HepG2 (cell line): ENCODE measurements around the gene PRMT7. TPM values are rescaled to one million over a fixed set of nuclear protein-coding genes. Genes with fewer than 3 reads are reported as not detected.

Source experiments
- CHCHD3 ChIP-seq: sonication (generic); formaldehyde crosslinking; IDR thresholded peaks from 2 replicates; pipeline ENCODE4 v1.8.0; 2022; ENCODE audit warnings: mild to moderate bottlenecking, missing genetic modification reagents, moderate library complexity
- DNMT3B ChIP-seq: conservative IDR thresholded peaks from 2 replicates; pipeline ENCODE4 v1.6.1; 2016; ENCODE audit warnings: missing biosample characterization, control low read depth
- EHMT2 ChIP-seq: fragments of 200-600 bp; sonication (generic); IDR thresholded peaks from 2 replicates; pipeline ENCODE4 v1.7.0; 2017; ENCODE audit warnings: antibody characterized with exemption, low read depth, low read length, borderline replicate concordance
- ELF4 ChIP-seq: sonication (generic); formaldehyde crosslinking; IDR thresholded peaks from 2 replicates; pipeline ENCODE4 v1.5.0; 2020; ENCODE audit warnings: missing genetic modification reagents, mild to moderate bottlenecking, moderate library complexity, borderline replicate concordance
- HMG20B ChIP-seq: conservative IDR thresholded peaks from 2 replicates; pipeline ENCODE4 v1.6.1; 2016; ENCODE audit warnings: missing genetic modification reagents, missing compliant biosample characterization
- LBX2 ChIP-seq: sonication (generic); formaldehyde crosslinking; IDR thresholded peaks from 2 replicates; pipeline ENCODE4 v1.5.0; 2020; ENCODE audit warnings: missing genetic modification reagents, mild to moderate bottlenecking, borderline replicate concordance
- MAF1 ChIP-seq: sonication (generic); formaldehyde crosslinking; IDR thresholded peaks from 2 replicates; pipeline ENCODE4 v1.5.0; 2020; ENCODE audit warnings: missing genetic modification reagents, borderline replicate concordance
- MED8 ChIP-seq: sonication (generic); formaldehyde crosslinking; IDR thresholded peaks from 2 replicates; pipeline ENCODE4 v1.8.1; 2023; ENCODE audit warnings: mild to moderate bottlenecking, missing genetic modification reagents; ENCODE audit not compliant: insufficient replicate concordance
- NFKB2 ChIP-seq: sonication (generic); formaldehyde crosslinking; IDR thresholded peaks from 2 replicates; pipeline ENCODE4 v1.4.0; 2020; ENCODE audit warnings: missing genetic modification reagents, borderline replicate concordance
- NFRKB ChIP-seq: fragments of 450-650 bp; IDR thresholded peaks from 2 replicates; pipeline ENCODE4 v1.6.1; 2017
- PBX2 ChIP-seq: IDR thresholded peaks from 2 replicates; pipeline ENCODE4 v1.6.1; 2016; ENCODE audit warnings: control low read depth
- PLSCR1 ChIP-seq: sonication (generic); formaldehyde crosslinking; IDR thresholded peaks from 2 replicates; pipeline ENCODE4 v1.5.0; 2020; ENCODE audit warnings: missing genetic modification reagents, mild to moderate bottlenecking, borderline replicate concordance
- POLR2G ChIP-seq: fragments of 200-400 bp; formaldehyde crosslinking; IDR thresholded peaks from 2 replicates; pipeline ENCODE4 v1.6.1; 2018; ENCODE audit warnings: mild to moderate bottlenecking, low read depth, low read length, moderate library complexity
- SP2 ChIP-seq: sonication (generic); formaldehyde crosslinking; IDR thresholded peaks from 2 replicates; pipeline ENCODE4 v1.5.1; 2020; ENCODE audit warnings: mild to moderate bottlenecking, missing genetic modification reagents
- SRF ChIP-seq: IDR thresholded peaks from 2 replicates; pipeline ENCODE4 v1.6.1; 2011; ENCODE audit warnings: mild to moderate bottlenecking, low read depth, low read length, moderate library complexity
- TARDBP ChIP-seq: sonication (generic); formaldehyde crosslinking; IDR thresholded peaks from 2 replicates; pipeline ENCODE4 v1.8.0; 2022; ENCODE audit warnings: mild to moderate bottlenecking, missing genetic modification reagents
- TP53 ChIP-seq: sonication (generic); formaldehyde crosslinking; conservative IDR thresholded peaks from 2 replicates; pipeline ENCODE4 v1.4.0; 2020; ENCODE audit warnings: missing genetic modification reagents
- ZGPAT ChIP-seq: IDR thresholded peaks from 2 replicates; pipeline ENCODE4 v1.6.1; 2016; ENCODE audit warnings: mild to moderate bottlenecking
- ZMYM3 ChIP-seq: sonication (generic); formaldehyde crosslinking; IDR thresholded peaks from 2 replicates; pipeline ENCODE4 v1.5.1; 2020; ENCODE audit warnings: mild to moderate bottlenecking, missing genetic modification reagents
- ZMYM4 ChIP-seq: sonication (generic); formaldehyde crosslinking; IDR thresholded peaks from 2 replicates; pipeline ENCODE4 v1.8.1; 2023; ENCODE audit warnings: mild to moderate bottlenecking, missing genetic modification reagents
- ZNF121 ChIP-seq: sonication (generic); formaldehyde crosslinking; IDR thresholded peaks from 2 replicates; pipeline ENCODE4 v1.5.0; 2020; ENCODE audit warnings: mild to moderate bottlenecking, missing genetic modification reagents
- ZNF230 ChIP-seq: sonication (generic); formaldehyde crosslinking; IDR thresholded peaks from 2 replicates; pipeline ENCODE4 v1.4.0; 2020; ENCODE audit warnings: mild to moderate bottlenecking, missing genetic modification reagents
- ZNF331 ChIP-seq: sonication (generic); formaldehyde crosslinking; IDR thresholded peaks from 2 replicates; pipeline ENCODE4 v1.4.0; 2020; ENCODE audit warnings: missing genetic modification reagents
- ZNF431 ChIP-seq: sonication (generic); formaldehyde crosslinking; IDR thresholded peaks from 2 replicates; pipeline ENCODE4 v1.9.0; 2022; ENCODE audit warnings: missing genetic modification reagents, low read depth, mild to moderate bottlenecking, borderline replicate concordance
- ZNF556 ChIP-seq: sonication (generic); formaldehyde crosslinking; IDR thresholded peaks from 2 replicates; pipeline ENCODE4 v1.4.0; 2020; ENCODE audit warnings: mild to moderate bottlenecking, missing genetic modification reagents, borderline replicate concordance
- ZNF576 ChIP-seq: sonication (generic); formaldehyde crosslinking; IDR thresholded peaks from 2 replicates; pipeline ENCODE4 v1.4.0; 2020; ENCODE audit warnings: mild to moderate bottlenecking, missing genetic modification reagents
- ZSCAN20 ChIP-seq: sonication (generic); formaldehyde crosslinking; IDR thresholded peaks from 2 replicates; pipeline ENCODE4 v1.4.0; 2020; ENCODE audit warnings: missing genetic modification reagents, mild to moderate bottlenecking, borderline replicate concordance
- polyA plus RNA-seq, 8 experiments: library from polyadenylated mRNA; depleted of rRNA in 3 of 8; stranded (reverse) in 7 of 8; unstranded in 1 of 8; fragments of >200 nt; fragmentation: Illumina TruSeq in 4 of 8; extraction: Trizol in 4 of 8; gene quantifications; 2 replicates each; pipeline versions ENCODE4 v1.2.1 to v1.2.3, GENCODE V29; 2011 to 2016; ENCODE audit warnings: low read depth in 4 of 8, missing spikeins in 1 of 8, mixed read lengths in 1 of 8; ENCODE audit not compliant: insufficient read depth in 1 of 8
- total RNA-seq, 5 experiments: library from RNA; depleted of rRNA; stranded (reverse); fragments of >200 nt; fragmentation: Illumina TruSeq; extraction: Trizol; gene quantifications; 2 replicates each; pipeline ENCODE4 v1.2.3, GENCODE V29; 2016; ENCODE audit warnings: low read depth in 1 of 5

Gene PRMT7
- total and polyA plus RNA-seq, 2 of the 13 experiments (the other 11 are each of a cell fraction or from before 2014, with no cell fraction given) = 47.5 to 55.0 TPM

GRCh38 chr16:68265078-68265920 lies 45.5 kb upstream of the PRMT7 start (continued):
- TF ChIP-seq ZNF230 (CRISPR knock-in tag) (peak; percentile 12; the same call in 1 of the 2 replicates), LBX2 (CRISPR knock-in tag) (no peak), EHMT2 (no peak), ZNF556 (CRISPR knock-in tag) (no peak; the same call in 1 of the 2 replicates), ZNF331 (peak; percentile 87; the same call in 1 of the 2 replicates), SRF (0 out of 2 replicates have a peak, but pooled peaks have one; percentile 29), ZNF121 (no peak), HMG20B (peak; percentile 98), ZSCAN20 (CRISPR knock-in tag) (no peak; the same call in 1 of the 2 replicates), CHCHD3 (CRISPR knock-in tag) (no peak), DNMT3B (peak; percentile 93), SP2 (CRISPR knock-in tag) (no peak), ELF4 (CRISPR knock-in tag) (peak; percentile 67; the same call in 1 of the 2 replicates), NFRKB (no peak), ZNF431 (CRISPR knock-in tag) (peak; percentile 33; the same call in 1 of the 2 replicates), ZGPAT (CRISPR knock-in tag) (peak; percentile 98), TP53 (CRISPR knock-in tag) (no peak), MAF1 (CRISPR knock-in tag) (no peak), PLSCR1 (CRISPR knock-in tag) (no peak), ZMYM3 (CRISPR knock-in tag) (no peak), ZNF576 (CRISPR knock-in tag) (no peak), NFKB2 (CRISPR knock-in tag) (no peak), ZMYM4 (CRISPR knock-in tag) (peak; percentile 76), POLR2G (peak; percentile 77), MED8 (CRISPR knock-in tag) (peak; percentile 37), TARDBP (CRISPR knock-in tag) (no peak), PBX2 (CRISPR knock-in tag) (0 out of 2 replicates have a peak, but pooled peaks have one; percentile 8)
